ENCODE data around the gene P2RY1.

P2RY1 gene

GRCh38 chr3:152834776-152835600 lies at the start of gene P2RY1:
Gene P2RY1 (plus strand): TSS chr3:152835131. CDS start chr3:152835783, 652 bp downstream.
- peak; percentile 74 for DNase-seq

- DNase-seq = no peak
These were observed 47.8 kb upstream of the P2RY1 start for GRCh38 chr3:152786977-152787681.

GRCh38 chr3:152790651-152791387 lies 44.1 kb upstream of the P2RY1 start:
- no peak for DNase-seq

GRCh38 chr3:152793969-152794368 lies 41.0 kb upstream of the P2RY1 start:
- DNase-seq = no peak

- DNase-seq = no peak
These were observed 37.0 kb upstream of the P2RY1 start for GRCh38 chr3:152797751-152798432.

GRCh38 chr3:152811974-152812760 lies 22.8 kb upstream of the P2RY1 start:
- no peak for DNase-seq

- no peak for DNase-seq
These were observed 17.5 kb upstream of the P2RY1 start for GRCh38 chr3:152817400-152817799.

GRCh38 chr3:152818027-152818426 lies 16.9 kb upstream of the P2RY1 start:
- no peak for DNase-seq

- DNase-seq = no peak
These were observed 11.8 kb upstream of the P2RY1 start for GRCh38 chr3:152823173-152823572.

GRCh38 chr3:152823781-152824180 lies 11.2 kb upstream of the P2RY1 start:
- no peak for DNase-seq

GRCh38 chr3:152825566-152825965 lies 9.4 kb upstream of the P2RY1 start:
- DNase-seq = no peak

GRCh38 chr3:152826476-152826875 lies 8.5 kb upstream of the P2RY1 start:
- DNase-seq = peak; percentile 2

GRCh38 chr3:152827313-152827712 lies 7.6 kb upstream of the P2RY1 start:
- no peak for DNase-seq

GRCh38 chr3:152828075-152828840 lies 6.7 kb upstream of the P2RY1 start:
- DNase-seq = no peak

- no peak for DNase-seq
These were observed 4.7 kb upstream of the P2RY1 start for GRCh38 chr3:152830245-152830644.

- DNase-seq = no peak
These were observed 2.9 kb upstream of the P2RY1 start for GRCh38 chr3:152832046-152832445.

GRCh38 chr3:152833089-152833488 lies 1.8 kb upstream of the P2RY1 start:
- DNase-seq = no peak

- DNase-seq = no peak
These were observed 648 bp upstream of the P2RY1 start for GRCh38 chr3:152834191-152834775.

- no peak for DNase-seq
These were observed 721 bp downstream of the P2RY1 start for GRCh38 chr3:152835601-152836102.

- DNase-seq = no peak
These were observed 1.3 kb downstream of the P2RY1 start for GRCh38 chr3:152836269-152836668.

- no peak for DNase-seq
These were observed 4.6 kb downstream of the P2RY1 start for GRCh38 chr3:152839511-152839910.

Data from NCI-H69 (cell line).